Stimulated activated CD8-positive, alpha-beta memory T cell treated with anti-CD3 and anti-CD28 coated beads, Interleukin-12 subunit alpha, Interleukin-12 subunit beta, amount 100 ng/mL, for 24 hours (primary cell): ENCODE data around the gene TECPR2.
"Not testable (repeated sequence)": the region's sequence is repeated elsewhere in the genome, so short reads cannot be mapped to it uniquely, and the experiment has no call there.

Source experiments
- DNase-seq: peaks from one replicate; pipeline ENCODE4 v3.0.0-alpha.2; 2020; ENCODE audit errors: extremely low read depth

Gene TECPR2

GRCh38 chr14:102508774-102509745 lies 146.3 kb downstream of the TECPR2 start:
- no peak for DNase-seq

GRCh38 chr14:102509746-102510615 lies 147.2 kb downstream of the TECPR2 start, which contains the start of gene ANKRD9:
Gene ANKRD9 (minus strand): TSS chr14:102509776. CDS start chr14:102507889, 1,887 bp downstream.
- peak; percentile 77 for DNase-seq

GRCh38 chr14:102510616-102511520 lies 148.1 kb downstream of the TECPR2 start:
- DNase-seq, result no peak

GRCh38 chr14:102511538-102511937 lies 148.8 kb downstream of the TECPR2 start:
- no peak for DNase-seq

GRCh38 chr14:102512793-102513300 lies 150.1 kb downstream of the TECPR2 start:
- DNase-seq, result no peak

- DNase-seq, result no peak
These were observed 151.4 kb downstream of the TECPR2 start for GRCh38 chr14:102513899-102514772.

- DNase-seq, result no peak
These were observed 152.4 kb downstream of the TECPR2 start for GRCh38 chr14:102514987-102515733.

- DNase-seq, result no peak
These were observed 154.0 kb downstream of the TECPR2 start for GRCh38 chr14:102516531-102517391.

GRCh38 chr14:102517392-102518062 lies 154.8 kb downstream of the TECPR2 start:
- no peak for DNase-seq

GRCh38 chr14:102518063-102518648 lies 155.4 kb downstream of the TECPR2 start:
- DNase-seq, result no peak

GRCh38 chr14:102519709-102520108 lies 157.0 kb downstream of the TECPR2 start:
- DNase-seq, result not testable (repeated sequence)

- no peak for DNase-seq
These were observed 160.4 kb downstream of the TECPR2 start for GRCh38 chr14:102523200-102523568.

- DNase-seq, result no peak
These were observed 161.1 kb downstream of the TECPR2 start for GRCh38 chr14:102523569-102524450.

- DNase-seq, result peak; percentile 81
These were observed 161.9 kb downstream of the TECPR2 start for GRCh38 chr14:102524451-102525218.

GRCh38 chr14:102525219-102525928 lies 162.6 kb downstream of the TECPR2 start:
- no peak for DNase-seq
